AG08396 (cell line): ENCODE results near the gene NGB.

Experiments used
- DNase-seq: peaks from one replicate; pipeline ENCODE4 v3.0.0; 2012; ENCODE audit warnings: low spot score, mixed read lengths

The NGB gene

DNA sequence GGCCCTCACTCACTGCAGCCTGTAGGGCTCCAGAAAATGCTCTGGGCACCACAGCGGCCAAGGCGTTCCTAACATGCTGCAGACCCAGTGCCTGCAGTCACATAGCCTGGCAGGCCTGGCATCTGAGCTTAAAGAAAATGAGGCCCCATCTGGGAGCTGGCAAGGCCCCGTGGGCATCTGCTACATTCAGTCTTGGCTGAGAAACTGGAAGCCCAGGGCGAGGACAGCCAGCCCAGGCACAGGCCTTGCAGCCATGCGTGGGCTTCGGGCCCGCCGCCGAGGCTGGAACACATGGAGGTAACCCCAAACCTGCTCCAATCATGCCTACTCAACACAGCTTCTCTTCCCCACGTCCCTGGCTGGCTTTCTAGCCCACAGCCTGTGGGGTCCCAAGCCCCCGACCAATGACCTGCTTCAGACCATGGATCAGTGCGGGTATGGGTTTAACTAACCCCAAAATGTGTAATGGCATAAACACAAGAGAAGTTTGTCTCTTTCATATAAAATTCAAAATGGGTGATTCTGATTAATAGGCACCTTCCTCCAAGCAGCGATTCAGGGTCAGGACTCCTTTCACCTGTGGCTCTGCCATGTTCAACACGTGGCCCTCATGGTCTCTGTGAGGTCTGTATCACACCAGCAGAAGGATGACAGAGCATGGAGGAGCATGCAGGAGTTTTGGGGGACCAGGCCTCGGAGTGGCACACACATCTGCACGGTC is 6.4 kb downstream of the NGB start:
- DNase-seq, result no peak

DNA sequence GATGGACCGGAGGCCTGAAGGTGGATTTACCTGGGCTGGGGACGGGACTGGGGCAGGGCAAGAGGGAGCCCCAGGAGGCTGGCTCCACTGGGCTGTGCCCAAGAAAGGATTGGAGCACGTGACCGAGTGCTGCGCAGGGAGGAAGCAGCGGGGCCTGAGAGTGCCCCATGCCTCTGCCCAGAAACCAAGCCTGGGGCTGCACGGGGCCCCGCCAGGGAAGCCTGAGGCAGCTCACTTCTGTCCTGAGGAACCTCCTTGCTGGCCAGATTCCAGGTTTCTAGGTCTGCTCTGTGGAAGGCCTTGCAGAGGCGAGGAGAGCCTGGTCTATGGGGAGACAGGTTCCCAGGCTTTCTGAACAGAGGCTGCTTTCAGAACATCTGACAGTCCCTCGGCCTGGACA is 10.4 kb downstream of the NGB start:
- no peak for DNase-seq

DNA sequence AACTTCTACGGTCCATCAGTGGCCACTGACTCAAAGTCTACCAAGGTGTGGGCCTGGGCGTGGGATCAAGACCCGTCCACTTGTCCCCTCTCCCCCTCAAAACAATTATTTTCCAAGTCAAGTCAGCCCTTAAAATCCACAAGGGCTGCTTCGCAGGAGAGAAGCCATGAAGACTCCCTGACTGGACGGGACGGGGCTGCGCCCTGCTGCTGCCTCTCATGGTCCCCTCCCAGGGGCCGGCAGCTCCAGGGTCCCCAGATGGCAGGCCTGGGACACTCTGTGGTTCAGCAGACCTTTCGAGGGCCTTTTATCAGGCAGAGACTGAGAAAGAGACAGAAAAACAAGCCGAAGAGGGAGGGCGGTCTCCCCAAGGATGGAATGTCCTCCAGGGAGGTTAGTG is 10.8 kb downstream of the NGB start:
- no peak for DNase-seq

DNA sequence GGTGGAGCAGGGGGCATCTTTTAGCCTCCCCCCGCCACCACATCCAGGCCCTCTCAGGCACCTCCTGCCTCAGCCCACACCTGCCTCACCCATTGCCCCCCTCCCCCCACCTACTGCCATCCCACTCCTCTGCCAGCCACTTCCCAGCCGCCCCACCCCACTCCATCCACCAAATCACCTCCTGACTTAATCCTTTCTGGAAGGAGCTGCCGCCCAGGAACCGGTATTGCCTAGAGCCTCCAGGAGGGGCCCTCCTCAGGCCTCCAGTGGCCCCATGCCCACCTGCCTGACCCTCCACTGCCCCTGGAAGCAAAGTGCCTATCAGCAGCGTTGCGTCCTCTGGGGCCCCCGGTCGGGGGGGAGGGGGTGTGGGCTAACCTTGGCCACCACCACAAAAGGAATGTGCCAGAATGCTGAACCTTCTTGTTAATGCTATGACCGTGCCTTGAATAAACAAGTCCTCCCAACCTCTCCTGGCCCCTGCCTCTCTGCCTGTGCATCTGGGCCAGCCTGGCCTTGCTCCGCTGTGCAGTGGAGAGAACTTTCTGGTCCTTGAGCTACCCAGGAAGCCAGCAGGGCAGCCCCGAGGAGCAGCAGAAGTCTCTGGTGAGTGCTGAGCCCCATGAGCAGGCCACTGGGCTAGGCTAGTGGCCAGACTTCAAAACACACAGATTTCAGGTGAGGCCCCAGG is 11.8 kb downstream of the NGB start:
- DNase-seq, result no peak

DNA sequence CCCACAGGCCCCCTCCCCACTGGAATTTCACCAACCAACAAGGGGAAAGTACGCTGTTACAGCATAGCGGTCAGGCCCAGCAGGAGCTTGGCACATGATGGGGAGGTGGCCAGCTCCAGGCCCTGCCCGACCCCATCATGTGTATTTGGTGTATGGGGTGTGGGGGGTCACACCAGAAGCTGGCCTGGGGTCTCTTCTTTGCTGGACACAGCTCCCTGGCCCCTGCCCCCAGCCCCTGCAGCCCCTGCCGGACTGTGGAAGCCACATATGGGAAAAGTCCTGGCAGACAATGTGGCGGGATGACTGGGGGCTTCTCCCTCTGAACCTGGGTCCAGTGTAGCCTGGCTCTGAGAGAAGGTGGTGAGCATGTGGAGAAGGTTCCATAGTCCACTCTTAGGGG is 12.4 kb downstream of the NGB start:
- no peak for DNase-seq

DNA sequence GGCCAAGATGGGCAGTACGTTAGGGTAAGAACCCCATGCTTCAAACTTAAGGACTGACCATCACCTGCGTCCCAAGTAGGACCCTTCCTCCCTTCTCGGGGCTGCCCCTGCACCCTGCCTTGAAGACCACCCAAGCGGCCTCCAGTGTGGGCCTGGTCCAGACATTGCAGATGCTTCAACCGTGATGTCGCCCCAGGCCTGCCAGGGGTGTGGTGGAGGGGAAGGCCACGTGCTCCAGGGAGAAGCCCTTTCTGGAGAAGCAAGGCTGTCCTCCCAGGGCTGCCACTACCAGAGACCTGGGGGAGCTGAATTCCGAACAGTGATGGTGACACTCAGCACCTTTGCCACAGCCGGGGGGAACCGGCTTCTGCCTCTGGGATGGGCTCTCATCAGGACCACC is 13.3 kb downstream of the NGB start:
- DNase-seq, result no peak

DNA sequence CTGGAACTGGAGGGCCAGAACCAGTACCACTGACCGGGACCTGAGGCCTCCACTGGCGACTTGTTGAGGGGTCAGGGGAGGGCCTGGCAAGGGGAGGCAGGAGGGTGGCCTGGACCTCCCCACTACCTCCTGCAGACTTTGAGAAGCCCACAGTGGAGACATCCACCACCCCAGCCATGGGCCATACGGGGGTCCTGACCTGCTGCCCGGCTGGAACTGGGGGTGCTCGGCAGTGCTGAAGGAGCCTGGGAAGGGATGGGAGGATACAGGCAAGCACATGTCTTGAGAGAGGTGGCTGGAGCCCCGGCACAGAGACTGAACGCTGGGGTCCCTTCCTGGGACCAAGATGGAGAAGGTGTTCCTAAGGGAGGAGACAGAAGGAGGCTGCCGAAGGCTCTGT is 14.3 kb downstream of the NGB start:
- no peak for DNase-seq

DNA sequence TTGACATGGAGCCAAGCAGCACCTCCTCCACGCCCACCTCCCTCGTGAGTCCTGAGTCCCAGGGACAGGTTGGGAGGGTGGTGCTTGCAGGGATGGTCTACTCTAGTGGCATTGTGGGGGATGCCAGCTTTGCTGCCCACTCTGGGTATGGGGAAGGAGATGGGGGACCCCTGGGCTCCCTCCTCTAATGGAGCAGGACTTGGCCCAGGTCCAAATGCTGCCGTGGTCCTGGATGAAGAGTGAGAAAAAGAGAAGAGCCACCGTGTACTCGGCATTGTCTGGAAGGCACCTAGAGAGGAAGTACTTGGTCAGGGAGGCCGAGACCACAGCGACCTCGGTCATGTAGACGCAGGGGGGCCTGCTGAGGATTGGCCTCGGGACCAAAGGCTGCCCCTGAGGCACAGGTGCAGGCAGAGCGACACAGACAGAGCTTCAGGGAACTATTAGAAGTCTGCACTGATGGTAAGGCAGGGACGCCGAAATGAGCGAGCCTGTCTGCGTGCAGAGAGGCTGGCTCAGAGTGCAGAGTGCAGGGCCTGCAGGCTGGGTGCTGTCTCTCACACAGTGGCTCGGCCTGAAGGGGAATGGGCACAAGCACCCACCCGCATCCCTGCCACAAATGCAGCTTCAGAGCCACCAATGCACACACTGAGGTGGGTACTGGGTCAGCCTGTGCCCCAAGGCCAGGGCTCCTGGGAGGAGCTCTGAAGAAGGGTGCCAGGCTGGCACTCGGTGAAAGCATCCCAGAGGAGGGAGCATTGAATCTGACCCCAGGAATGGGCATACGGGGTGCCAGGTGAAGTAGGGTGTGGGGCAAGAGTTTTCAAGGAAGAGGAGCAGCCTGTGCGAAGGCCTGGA is 17.4 kb downstream of the NGB start:
- no peak for DNase-seq

DNA sequence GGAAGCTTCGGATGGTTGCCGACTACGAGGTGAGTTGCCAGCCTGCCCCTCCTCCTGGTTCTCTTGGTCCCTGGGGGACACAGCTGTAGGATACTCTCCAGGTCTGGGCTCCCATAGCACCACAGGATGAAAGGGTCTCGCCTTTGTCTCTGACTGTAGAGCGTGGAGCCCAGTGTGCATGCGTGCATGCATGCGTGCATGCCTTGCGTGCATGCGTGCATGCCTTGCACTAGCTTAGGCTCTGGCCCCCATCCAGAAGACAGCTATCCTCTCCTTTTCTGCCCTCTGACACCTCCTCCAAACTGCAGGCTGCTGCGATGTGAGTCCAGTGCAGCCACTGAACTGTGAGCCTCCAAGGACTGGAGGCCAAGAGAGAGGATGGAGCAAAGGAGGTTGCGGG is 19.1 kb downstream of the NGB start:
- no peak for DNase-seq

DNA sequence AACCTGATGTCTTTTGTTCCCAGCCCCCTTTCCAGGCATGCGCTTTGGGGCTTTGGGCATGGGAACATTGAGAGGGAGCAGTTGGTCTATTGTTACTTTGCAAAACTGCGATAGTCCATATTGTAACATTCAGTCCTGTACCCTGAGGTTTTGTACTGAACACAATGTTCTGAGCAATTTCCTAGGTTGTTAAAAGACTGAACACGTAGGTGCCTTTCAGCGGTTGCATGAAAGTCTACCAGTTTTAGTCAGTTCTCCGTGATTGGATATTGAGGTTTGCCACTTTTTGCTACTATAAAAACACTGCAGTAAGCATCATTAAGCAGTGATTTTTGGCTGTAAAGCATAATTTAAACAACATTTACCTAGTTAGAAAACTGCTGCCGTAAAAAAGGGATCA is 20.1 kb downstream of the NGB start:
- DNase-seq, result no peak

DNA sequence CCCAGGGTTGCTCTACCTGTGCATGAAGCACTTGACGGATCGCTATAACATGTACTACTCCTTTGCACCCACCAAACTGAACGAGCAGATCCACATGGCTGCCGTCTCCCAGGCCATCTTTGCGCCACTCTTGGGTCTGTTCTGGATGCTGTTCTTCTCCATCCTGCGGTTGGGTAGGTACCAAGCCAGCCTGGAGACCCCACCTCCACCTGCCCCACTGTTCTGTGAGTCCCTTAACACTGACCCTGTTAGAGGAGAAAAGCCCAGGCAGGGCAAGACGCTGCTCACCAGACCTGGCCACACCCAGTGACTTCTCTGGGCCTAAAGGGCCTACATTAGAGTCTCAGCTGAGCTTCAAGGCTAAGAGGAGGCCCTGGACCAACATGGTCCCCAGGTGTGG is 21.7 kb downstream of the NGB start:
- no peak for DNase-seq

DNA sequence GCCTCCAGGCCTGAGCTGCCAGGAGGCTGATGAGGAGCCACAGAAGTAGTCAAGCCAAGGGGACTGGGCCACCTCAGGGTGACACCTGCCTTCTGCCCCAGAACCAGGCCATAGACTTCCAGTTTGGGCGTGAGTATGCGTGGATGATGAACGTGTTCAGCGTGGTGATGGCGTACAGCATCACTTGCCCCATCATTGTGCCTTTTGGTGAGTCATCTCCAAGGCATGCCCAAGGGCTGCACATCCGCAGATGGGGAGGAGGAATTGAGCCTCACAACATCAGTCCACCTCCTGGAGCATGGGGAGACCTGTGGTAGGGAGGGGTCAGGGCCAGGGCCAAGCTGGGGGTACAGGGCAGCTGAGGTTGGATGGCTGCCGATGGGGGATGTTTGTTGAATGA is 22.3 kb downstream of the NGB start:
- DNase-seq, result no peak

DNA sequence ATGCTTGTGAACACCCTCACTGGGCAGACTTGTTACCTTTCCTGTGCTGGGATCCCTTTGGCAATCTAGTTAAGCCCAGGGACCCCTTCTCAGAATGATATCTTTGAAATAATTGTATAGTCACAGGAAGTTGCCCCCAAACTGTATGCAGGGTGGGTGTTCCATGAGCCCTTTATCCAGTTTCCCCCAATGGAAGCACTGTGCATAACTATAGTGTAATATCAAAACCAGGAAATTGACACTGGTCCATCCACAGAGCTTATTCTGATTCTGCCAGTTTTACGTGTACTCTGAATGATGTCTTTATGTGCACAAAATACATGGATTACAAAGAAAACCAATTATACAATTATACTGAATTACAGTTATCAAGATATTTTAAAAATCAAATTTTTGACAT is 24.2 kb downstream of the NGB start:
- DNase-seq, result no peak

DNA sequence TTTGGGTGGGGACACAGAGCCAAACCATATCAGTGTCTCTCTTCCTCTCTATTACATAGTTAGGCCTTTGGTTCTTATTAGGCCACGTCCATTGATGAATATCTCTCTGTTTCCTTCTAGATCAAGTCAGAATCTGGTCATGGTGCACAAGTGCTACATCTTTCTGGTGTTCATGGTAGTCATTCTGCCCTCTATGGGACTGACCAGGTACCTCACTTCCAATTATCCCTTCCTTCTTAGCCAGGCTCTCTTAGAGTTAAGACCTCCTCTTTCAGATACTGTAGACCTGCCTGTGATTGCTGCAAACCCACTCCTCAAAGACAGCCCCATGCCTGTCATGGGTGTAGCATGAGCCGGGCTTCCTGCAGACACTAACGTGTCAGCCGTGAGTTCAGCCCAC is 25.2 kb downstream of the NGB start:
- DNase-seq, result no peak

DNA sequence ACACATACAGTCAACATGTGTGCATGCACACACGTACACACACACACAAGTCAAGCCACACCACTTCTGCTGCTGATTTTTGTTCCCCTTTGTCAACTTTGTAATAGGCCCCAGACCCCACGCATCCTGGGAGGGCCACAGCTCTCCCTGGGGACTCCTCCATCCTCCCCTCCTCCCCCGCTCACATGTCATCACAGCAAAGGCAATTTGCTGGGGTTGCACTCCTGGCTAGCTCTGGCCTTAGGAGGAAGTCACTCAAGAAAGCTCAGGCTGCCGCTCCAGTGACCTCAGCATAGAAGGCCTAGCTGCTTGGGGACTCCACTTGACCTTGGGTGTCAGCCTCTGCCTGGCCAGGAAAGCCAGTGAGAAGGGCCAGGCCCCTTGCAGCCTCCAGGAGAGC is 27.2 kb downstream of the NGB start:
- DNase-seq, result no peak

DNA sequence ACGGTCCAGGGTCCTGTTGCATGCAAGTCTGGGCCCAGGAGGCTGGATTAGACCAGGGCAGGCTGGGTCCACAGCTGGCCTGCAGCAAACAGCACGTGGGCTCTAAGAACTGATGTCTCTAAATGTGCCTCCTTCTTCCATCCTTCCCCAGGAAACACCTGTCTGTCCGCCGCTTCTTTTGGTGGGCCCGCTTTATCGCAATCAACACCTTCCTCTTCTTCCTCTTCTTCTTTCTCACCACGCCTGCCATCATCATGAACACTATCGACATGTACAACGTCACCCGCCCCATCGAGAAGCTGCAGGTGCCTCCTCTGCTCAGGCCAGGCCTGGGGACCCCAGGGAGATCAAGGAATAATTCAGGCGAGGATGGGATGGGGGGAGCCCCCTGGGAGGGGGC is 28.3 kb downstream of the NGB start:
- no peak for DNase-seq

DNA sequence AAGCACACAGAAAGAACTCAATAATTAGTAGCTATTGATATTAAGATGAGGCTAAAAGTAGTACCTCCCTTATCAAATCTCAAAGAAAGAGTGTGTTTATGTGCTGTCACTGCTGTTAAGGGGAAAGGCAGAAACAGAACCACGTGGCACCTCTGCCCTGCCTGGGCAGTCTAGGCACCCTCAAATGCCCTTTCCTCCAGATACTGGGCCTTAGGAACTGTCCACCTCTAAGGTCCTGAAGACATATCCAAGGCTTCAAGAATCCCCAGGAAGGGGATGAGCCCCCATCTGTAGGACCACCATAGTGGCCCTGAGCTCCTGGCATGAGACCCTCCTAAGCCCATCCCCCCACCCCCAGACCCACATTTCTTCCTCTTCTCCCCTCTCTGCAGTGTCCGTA is 29.1 kb downstream of the NGB start:
- no peak for DNase-seq

DNA sequence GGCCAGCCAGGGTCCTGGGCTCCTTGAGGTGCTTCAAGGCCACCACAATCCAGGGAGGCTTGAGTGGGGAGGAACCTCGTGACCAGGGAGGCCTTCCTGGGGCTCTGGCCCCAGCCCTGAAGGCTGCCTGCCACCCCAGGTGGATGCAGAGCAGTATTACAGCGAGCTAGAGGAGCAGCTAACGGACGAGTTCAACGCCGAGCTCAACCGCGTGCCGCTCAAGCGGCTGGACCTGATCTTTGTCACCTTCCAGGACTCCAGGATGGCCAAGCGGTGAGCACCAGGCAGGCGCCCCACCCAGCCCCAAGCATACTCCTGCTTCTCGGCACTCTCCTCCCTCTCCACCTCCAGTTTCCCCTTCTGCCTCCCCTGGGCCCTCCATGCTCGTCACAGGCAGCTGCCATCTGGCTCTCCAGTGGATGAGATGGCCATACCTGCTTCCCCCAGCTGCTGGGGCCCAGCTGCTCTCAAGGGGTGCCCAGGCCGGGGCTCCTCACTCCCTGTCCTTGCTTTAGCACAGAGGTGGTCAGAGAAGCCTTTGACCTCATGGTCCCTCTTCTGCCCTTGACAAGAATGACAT is 30.6 kb downstream of the NGB start:
- DNase-seq, result no peak

DNA sequence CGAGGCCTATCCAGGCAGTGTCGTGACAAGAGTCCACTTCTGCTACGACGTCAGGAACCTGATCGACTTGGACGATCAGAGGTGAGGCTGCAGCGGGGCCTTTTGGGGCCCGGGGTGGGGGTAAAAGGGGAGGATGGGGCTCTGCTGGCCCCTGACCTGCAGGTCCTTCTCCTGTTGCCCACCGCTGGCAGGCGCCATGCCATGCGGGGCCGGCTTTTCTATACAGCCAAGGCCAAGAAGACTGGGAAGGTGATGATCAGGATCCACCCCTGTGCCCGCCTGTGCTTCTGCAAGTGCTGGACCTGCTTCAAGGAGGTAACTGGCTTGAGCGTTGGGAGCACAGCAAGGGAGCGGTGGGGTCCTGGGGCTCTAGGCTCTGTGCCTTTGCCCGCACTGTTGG is 31.6 kb downstream of the NGB start:
- no peak for DNase-seq

DNA sequence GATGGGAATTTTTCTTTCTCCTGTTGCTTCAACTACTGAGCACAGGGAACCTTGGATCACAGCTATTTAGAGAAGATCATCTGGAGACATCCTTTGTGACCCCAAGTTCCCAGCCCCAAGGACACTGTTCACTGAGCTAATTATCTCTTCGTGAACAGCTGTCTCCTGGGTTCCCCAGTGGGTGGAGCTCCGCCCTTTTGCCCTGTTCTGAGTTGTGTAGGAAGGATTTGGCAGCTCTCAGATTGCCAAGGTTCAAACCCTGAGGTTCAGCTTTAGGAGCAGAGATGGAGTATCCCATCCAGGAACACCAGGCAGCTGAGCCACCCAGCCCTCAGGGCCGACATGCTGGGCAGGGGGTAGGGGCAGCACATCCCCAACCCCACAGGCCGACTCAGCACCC is 32.0 kb downstream of the NGB start:
- DNase-seq, result no peak

DNA sequence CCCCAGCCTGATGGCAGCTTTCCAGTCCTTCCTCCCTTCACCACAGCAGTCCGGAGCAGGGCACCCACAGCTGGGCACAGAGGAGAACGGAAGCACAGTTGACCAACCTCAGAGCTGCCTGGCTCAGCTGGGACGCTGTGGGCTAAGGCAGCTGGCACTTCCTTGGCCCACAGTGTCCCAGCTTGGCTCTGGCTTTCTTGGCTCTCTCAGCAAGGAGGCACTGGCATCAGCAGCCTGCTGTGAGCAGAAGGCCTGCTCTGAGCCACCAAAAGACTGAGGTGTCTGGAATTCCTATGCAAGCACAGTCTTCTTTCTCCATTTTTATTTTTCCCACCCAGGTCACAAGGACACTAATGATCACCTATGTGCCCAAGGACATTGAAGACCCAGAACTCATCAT is 32.6 kb downstream of the NGB start:
- no peak for DNase-seq

DNA sequence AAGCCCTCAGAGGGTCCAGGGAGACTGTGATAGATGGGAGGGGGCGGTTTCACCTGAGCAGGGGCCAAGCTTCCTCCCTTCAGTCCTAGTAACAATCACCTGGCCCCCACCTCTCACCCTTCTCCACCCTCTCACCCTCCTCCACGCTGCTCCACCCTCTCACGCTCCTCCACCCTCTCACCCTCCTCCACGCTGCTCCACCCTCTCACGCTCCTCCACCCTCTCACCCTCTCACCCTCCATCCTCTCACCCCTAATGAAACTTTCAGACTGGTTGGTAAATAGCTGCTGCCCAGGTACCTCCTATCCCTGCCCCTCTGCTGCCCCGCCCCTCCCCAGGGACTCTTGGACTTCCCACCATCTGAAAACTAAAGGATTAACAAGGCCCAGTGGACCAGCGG is 34.2 kb downstream of the NGB start:
- DNase-seq, result no peak

DNA sequence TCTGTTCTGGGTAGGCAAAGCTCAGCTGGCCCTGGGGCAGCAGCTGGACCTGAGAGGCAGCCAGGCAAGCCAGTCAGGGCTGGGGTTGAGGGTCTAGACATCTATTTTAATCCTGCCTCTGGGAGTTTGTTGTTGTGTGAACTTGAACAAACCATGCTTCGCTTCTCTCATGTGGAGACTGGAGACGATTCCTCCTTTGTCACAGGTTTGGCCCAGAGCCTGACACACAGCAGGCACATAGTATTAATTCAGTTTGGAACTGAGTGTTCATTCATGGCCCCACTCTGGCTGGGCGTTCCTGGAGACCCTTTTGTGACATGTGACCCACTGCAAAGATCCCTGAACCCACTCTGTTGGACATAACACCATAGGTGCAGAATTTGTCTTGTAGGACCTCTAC is 39.3 kb downstream of the NGB start:
- no peak for DNase-seq
